GM23338 (cell line): ENCODE data around the gene TBCE. TPM values are rescaled to one million over a fixed set of nuclear protein-coding genes. Genes with fewer than 3 reads are reported as not detected.

ENCODE experiments used
- ATAC-seq: fragments of 200-7000 bp; cut with Tn5 transposase; 3 replicates; pipeline ENCODE4 v1.9.1; 2020
- DNase-seq: peaks from one replicate; pipeline ENCODE4 v3.0.0-alpha.2; 2015; ENCODE audit warnings: low spot score
- H2AFZ ChIP-seq: fragments of 200-600 bp; sonication (generic); 2 replicates; pipeline ENCODE4 v1.8.0; 2016; ENCODE audit warnings: antibody characterized with exemption, mild to moderate bottlenecking, moderate library complexity
- H3F3A ChIP-seq: fragments of 200-600 bp; sonication (generic); replicated peaks from 2 replicates; pipeline ENCODE4 v1.8.0; 2017; ENCODE audit warnings: antibody characterized with exemption, mixed run types, low read depth
- H3K27ac ChIP-seq: fragments of 200-600 bp; sonication (generic); 2 replicates; pipeline ENCODE4 v1.6.1; 2016; ENCODE audit warnings: low read depth
- H3K27me3 ChIP-seq: fragments of 200-600 bp; sonication (generic); 2 replicates; pipeline ENCODE4 v1.8.0; 2016; ENCODE audit warnings: mild to moderate bottlenecking, mixed run types, moderate library complexity; ENCODE audit not compliant: insufficient read depth
- H3K36me3 ChIP-seq: fragments of 200-600 bp; sonication (generic); 2 replicates; pipeline ENCODE4 v1.8.0; 2016; ENCODE audit warnings: mild to moderate bottlenecking; ENCODE audit not compliant: insufficient read depth
- H3K4me1 ChIP-seq: fragments of 200-600 bp; sonication (generic); 2 replicates; pipeline ENCODE4 v1.8.0; 2016; ENCODE audit warnings: mild to moderate bottlenecking, moderate library complexity; ENCODE audit not compliant: insufficient read depth
- H3K4me2 ChIP-seq: fragments of 200-600 bp; sonication (generic); 2 replicates; pipeline ENCODE4 v1.7.1; 2017; ENCODE audit warnings: mixed run types
- H3K4me3 ChIP-seq: fragments of 200-600 bp; sonication (generic); 2 replicates; pipeline ENCODE4 v1.6.1; 2016; ENCODE audit warnings: mixed run types
- H3K79me2 ChIP-seq: fragments of 200-600 bp; sonication (generic); replicated peaks from 2 replicates; pipeline ENCODE4 v1.8.0; 2017; ENCODE audit warnings: mild to moderate bottlenecking; ENCODE audit not compliant: insufficient read depth
- H3K9me2 ChIP-seq: fragments of 200-600 bp; sonication (generic); 2 replicates; pipeline ENCODE4 v1.8.0; 2017; ENCODE audit not compliant: insufficient read depth
- H4K20me1 ChIP-seq: fragments of 200-600 bp; sonication (generic); replicated peaks from 2 replicates; pipeline ENCODE4 v1.8.0; 2017; ENCODE audit warnings: mild to moderate bottlenecking; ENCODE audit not compliant: insufficient read depth
- H3K27ac Mint-ChIP-seq: 2 replicates; pipeline ENCODE4 v1.8.0; 2020; ENCODE audit warnings: inconsistent platforms, mild to moderate bottlenecking, moderate library complexity, mixed read lengths
- H3K27me3 Mint-ChIP-seq: 3 replicates; pipeline ENCODE4 v1.8.0; 2022; ENCODE audit warnings: low read depth, mild to moderate bottlenecking, moderate library complexity, mixed read lengths, inconsistent platforms; ENCODE audit not compliant: insufficient read depth, poor library complexity
- H3K36me3 Mint-ChIP-seq: 3 replicates; pipeline ENCODE4 v1.8.0; 2021; ENCODE audit warnings: low read depth, mild to moderate bottlenecking, inconsistent platforms, moderate library complexity, mixed read lengths
- H3K4me1 Mint-ChIP-seq: 3 replicates; pipeline ENCODE4 v1.8.0; 2020; ENCODE audit warnings: mild to moderate bottlenecking, inconsistent platforms, mixed read lengths
- H3K4me3 Mint-ChIP-seq: 3 replicates; pipeline ENCODE4 v1.8.0; 2021; ENCODE audit warnings: moderate library complexity, mild to moderate bottlenecking, inconsistent platforms, mixed read lengths
- H3K9me3 Mint-ChIP-seq: 3 replicates; pipeline ENCODE4 v1.8.0; 2020; ENCODE audit warnings: moderate library complexity, mild to moderate bottlenecking, inconsistent platforms, mixed read lengths
- CREB1 ChIP-seq: fragments of 250-450 bp; sonication (Bioruptor Pico); IDR thresholded peaks from 2 replicates; pipeline ENCODE4 v1.5.0; 2020; ENCODE audit warnings: low read depth, mild to moderate bottlenecking, moderate library complexity
- EZH2phosphoT487 ChIP-seq: fragments of 200-600 bp; sonication (generic); IDR thresholded peaks from one replicate; pipeline ENCODE4 v1.8.1; 2018; ENCODE audit warnings: antibody characterized with exemption; ENCODE audit not compliant: unreplicated experiment
- JUNB ChIP-seq: IDR thresholded peaks from one replicate; pipeline ENCODE4 v1.6.1; 2016; ENCODE audit warnings: antibody characterized with exemption; ENCODE audit not compliant: unreplicated experiment
- POLR2AphosphoS5 ChIP-seq: IDR thresholded peaks from 2 replicates; pipeline ENCODE4 v1.6.1; 2016; ENCODE audit warnings: antibody characterized with exemption, low read depth
- ZNF114 ChIP-seq: fragments of 250-450 bp; sonication (Bioruptor Pico); IDR thresholded peaks from 2 replicates; pipeline ENCODE4 v1.5.0; 2020; ENCODE audit warnings: mild to moderate bottlenecking, moderate library complexity
- ZNF331 ChIP-seq: fragments of 250-450 bp; sonication (Bioruptor Pico); IDR thresholded peaks from 2 replicates; pipeline ENCODE4 v1.5.0; 2020; ENCODE audit warnings: low read depth, mild to moderate bottlenecking, moderate library complexity
- polyA plus RNA-seq: library from polyadenylated mRNA; unstranded; fragments of >200 nt; fragmentation: Nextera tagmentation; extraction: Ambion mirVana; gene quantifications from 2 replicates; pipeline ENCODE4 v1.2.1, GENCODE V29; 2016
- total RNA-seq: library from RNA; depleted of rRNA; stranded (reverse); fragments of >200 nt; shearing (Covaris generic); gene quantifications from 2 replicates; pipeline ENCODE4 v1.2.3, GENCODE V29; 2014
- TF ChIP-seq, protein P1 (sequence below): fragments of 250-450 bp; sonication (Bioruptor Pico); IDR thresholded peaks from 2 replicates; pipeline ENCODE4 v1.5.0; 2020; ENCODE audit warnings: mild to moderate bottlenecking, moderate library complexity
- TF ChIP-seq, protein P2 (sequence below): IDR thresholded peaks from one replicate; pipeline ENCODE4 v1.6.1; 2018; ENCODE audit warnings: antibody characterized with exemption; ENCODE audit not compliant: unreplicated experiment

The TBCE gene
- total and polyA plus RNA-seq, 2 experiments from 2014 or later = 42.7 to 64.8 TPM

DNA sequence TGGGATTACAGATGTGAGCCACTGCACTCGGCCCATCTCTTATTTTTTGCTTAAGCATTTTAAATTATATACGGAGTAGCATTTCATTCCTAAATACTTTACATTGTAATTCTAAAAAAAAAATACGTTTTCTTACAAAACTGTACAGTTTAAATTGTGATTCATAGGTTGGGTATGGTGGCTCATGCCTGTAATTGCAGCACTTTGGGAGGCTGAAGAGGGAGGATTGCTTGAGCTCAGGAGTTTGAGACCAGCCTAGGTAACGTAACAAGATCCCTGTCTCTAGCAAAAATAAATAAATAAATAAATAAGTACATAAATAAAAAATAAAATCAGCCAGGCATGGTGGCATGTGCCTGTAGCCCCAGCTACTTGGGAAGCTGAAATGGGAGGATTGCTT is 24.6 kb downstream of the TBCE start (continued):
- TF ChIP-seq, protein P1, sequence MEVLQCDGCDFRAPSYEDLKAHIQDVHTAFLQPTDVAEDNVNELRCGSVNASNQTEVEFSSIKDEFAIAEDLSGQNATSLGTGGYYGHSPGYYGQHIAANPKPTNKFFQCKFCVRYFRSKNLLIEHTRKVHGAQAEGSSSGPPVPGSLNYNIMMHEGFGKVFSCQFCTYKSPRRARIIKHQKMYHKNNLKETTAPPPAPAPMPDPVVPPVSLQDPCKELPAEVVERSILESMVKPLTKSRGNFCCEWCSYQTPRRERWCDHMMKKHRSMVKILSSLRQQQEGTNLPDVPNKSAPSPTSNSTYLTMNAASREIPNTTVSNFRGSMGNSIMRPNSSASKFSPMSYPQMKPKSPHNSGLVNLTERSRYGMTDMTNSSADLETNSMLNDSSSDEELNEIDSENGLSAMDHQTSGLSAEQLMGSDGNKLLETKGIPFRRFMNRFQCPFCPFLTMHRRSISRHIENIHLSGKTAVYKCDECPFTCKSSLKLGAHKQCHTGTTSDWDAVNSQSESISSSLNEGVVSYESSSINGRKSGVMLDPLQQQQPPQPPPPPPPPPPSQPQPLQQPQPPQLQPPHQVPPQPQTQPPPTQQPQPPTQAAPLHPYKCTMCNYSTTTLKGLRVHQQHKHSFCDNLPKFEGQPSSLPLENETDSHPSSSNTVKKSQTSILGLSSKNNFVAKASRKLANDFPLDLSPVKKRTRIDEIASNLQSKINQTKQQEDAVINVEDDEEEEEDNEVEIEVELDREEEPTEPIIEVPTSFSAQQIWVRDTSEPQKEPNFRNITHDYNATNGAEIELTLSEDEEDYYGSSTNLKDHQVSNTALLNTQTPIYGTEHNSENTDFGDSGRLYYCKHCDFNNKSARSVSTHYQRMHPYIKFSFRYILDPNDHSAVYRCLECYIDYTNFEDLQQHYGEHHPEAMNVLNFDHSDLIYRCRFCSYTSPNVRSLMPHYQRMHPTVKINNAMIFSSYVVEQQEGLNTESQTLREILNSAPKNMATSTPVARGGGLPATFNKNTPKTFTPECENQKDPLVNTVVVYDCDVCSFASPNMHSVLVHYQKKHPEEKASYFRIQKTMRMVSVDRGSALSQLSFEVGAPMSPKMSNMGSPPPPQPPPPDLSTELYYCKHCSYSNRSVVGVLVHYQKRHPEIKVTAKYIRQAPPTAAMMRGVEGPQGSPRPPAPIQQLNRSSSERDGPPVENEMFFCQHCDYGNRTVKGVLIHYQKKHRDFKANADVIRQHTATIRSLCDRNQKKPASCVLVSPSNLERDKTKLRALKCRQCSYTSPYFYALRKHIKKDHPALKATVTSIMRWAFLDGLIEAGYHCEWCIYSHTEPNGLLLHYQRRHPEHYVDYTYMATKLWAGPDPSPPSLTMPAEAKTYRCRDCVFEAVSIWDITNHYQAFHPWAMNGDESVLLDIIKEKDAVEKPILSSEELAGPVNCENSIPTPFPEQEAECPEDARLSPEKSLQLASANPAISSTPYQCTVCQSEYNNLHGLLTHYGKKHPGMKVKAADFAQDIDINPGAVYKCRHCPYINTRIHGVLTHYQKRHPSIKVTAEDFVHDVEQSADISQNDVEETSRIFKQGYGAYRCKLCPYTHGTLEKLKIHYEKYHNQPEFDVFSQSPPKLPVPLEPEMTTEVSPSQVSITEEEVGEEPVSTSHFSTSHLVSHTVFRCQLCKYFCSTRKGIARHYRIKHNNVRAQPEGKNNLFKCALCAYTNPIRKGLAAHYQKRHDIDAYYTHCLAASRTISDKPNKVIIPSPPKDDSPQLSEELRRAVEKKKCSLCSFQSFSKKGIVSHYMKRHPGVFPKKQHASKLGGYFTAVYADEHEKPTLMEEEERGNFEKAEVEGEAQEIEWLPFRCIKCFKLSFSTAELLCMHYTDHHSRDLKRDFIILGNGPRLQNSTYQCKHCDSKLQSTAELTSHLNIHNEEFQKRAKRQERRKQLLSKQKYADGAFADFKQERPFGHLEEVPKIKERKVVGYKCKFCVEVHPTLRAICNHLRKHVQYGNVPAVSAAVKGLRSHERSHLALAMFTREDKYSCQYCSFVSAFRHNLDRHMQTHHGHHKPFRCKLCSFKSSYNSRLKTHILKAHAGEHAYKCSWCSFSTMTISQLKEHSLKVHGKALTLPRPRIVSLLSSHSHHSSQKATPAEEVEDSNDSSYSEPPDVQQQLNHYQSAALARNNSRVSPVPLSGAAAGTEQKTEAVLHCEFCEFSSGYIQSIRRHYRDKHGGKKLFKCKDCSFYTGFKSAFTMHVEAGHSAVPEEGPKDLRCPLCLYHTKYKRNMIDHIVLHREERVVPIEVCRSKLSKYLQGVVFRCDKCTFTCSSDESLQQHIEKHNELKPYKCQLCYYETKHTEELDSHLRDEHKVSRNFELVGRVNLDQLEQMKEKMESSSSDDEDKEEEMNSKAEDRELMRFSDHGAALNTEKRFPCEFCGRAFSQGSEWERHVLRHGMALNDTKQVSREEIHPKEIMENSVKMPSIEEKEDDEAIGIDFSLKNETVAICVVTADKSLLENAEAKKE = no peak
- TF ChIP-seq ZNF331 (no peak), JUNB (no peak), ZNF114 (no peak), EZH2phosphoT487 (no peak)
- TF ChIP-seq, protein P2, sequence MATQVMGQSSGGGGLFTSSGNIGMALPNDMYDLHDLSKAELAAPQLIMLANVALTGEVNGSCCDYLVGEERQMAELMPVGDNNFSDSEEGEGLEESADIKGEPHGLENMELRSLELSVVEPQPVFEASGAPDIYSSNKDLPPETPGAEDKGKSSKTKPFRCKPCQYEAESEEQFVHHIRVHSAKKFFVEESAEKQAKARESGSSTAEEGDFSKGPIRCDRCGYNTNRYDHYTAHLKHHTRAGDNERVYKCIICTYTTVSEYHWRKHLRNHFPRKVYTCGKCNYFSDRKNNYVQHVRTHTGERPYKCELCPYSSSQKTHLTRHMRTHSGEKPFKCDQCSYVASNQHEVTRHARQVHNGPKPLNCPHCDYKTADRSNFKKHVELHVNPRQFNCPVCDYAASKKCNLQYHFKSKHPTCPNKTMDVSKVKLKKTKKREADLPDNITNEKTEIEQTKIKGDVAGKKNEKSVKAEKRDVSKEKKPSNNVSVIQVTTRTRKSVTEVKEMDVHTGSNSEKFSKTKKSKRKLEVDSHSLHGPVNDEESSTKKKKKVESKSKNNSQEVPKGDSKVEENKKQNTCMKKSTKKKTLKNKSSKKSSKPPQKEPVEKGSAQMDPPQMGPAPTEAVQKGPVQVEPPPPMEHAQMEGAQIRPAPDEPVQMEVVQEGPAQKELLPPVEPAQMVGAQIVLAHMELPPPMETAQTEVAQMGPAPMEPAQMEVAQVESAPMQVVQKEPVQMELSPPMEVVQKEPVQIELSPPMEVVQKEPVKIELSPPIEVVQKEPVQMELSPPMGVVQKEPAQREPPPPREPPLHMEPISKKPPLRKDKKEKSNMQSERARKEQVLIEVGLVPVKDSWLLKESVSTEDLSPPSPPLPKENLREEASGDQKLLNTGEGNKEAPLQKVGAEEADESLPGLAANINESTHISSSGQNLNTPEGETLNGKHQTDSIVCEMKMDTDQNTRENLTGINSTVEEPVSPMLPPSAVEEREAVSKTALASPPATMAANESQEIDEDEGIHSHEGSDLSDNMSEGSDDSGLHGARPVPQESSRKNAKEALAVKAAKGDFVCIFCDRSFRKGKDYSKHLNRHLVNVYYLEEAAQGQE = no peak

DNA sequence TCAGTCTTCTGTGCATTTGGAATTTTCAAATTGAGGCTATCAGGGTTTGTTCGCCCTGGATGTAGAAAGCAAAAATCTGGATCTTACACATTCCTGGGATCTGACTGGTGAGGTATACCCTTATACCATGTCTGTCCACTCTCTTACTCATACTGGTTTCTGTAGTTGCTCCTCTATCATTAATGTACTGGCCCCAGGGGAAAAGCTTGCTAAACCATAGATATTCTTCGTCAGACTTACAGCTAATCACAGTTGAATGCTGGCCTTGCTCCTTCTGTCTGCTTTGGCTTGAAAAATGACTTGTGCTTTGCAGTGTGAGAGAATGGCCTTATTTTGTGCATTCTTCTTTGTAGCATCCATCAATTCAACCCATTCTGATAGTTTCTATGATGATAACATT is 30.5 kb downstream of the TBCE start:
- Mint-ChIP-seq H3K27me3 (peaks cover 7% of the 10 kb centered on the region), H3K4me3 (no peak overlapping the region), H3K4me1 (peaks cover 3% of the 10 kb centered on the region; the same call in 1 of the 3 replicates), H3K9me3 (no peaks in the 10 kb centered on the region; the same call in 2 of the 3 replicates), H3K36me3 (peaks cover 14% of the 10 kb centered on the region; the same call in 2 of the 3 replicates), H3K27ac (no peak overlapping the region)
- H3K4me3 ChIP-seq = no peak overlapping the region
- H3K4me1 ChIP-seq = peaks cover 5% of the 10 kb centered on the region
- no peak overlapping the region for H3K27ac ChIP-seq
- no peaks in the 10 kb centered on the region for H3K36me3 ChIP-seq
- H3K27me3 ChIP-seq = no peaks in the 10 kb centered on the region
- no peak overlapping the region for H3K4me2 ChIP-seq
- peaks cover 73% of the 10 kb centered on the region for H3K79me2 ChIP-seq
- no peak overlapping the region for H2AFZ ChIP-seq
- H3K9me2 ChIP-seq = no peaks in the 10 kb centered on the region
- peaks cover 5% of the 10 kb centered on the region; the same call in 1 of the 2 replicates for H4K20me1 ChIP-seq
- ATAC-seq = no peak
- H3F3A ChIP-seq = no peaks in the 10 kb centered on the region
- DNase-seq = no peak
- TF ChIP-seq CREB1 (CRISPR knock-in tag) (no peak), POLR2AphosphoS5 (no peak), ZNF331 (no peak), ZNF114 (no peak), EZH2phosphoT487 (no peak), JUNB (no peak)
- TF ChIP-seq, protein P2 = no peak
